CD4-positive, alpha-beta T cell (primary cell): Measurements from ENCODE around the gene TMPRSS9. TPM values are rescaled to one million over a fixed set of nuclear protein-coding genes. Genes with fewer than 3 reads are reported as not detected.

Source experiments
- ATAC-seq: fragments of 200-7000 bp; cut with Tn5 transposase; one replicate; pipeline ENCODE4 v1.10.0; 2022; ENCODE audit warnings: mild to moderate bottlenecking; ENCODE audit not compliant: poor library complexity
- CTCF ChIA-PET: fragments of 350-600 bp; sonication (Branson Sonifier 250); formaldehyde crosslinking; loops from one replicate; lab custom pipeline; 2021; ENCODE audit warnings: antibody characterized with exemption, inconsistent platforms; lab: Charles Lee
- POLR2A ChIA-PET: fragments of 350-600 bp; sonication (Branson Sonifier 250); formaldehyde crosslinking; loops from one replicate; lab custom pipeline; 2021; ENCODE audit warnings: antibody characterized with exemption, inconsistent platforms; lab: Charles Lee
- DNase-seq, 14 experiments: peaks; one replicate each; pipeline ENCODE4 v3.0.0-alpha.2; 2013 to 2020; ENCODE audit warnings: mixed read lengths in 2 of 14
- H3K27ac ChIP-seq, 2 donors: one replicate each; pipeline versions ENCODE4 v1.5.1 to v1.7.0; 2013; ENCODE audit warnings: low read length in 2 of 2, low read depth in 1 of 2, mild to moderate bottlenecking in 1 of 2
- H3K27me3 ChIP-seq, 2 experiments: 1 replicate in 1 of 2; 2 replicates in 1 of 2; pipeline versions ENCODE4 v1.6.1 to v1.7.0; 2013; ENCODE audit warnings: low read length in 2 of 2, control low read depth in 1 of 2, mild to moderate bottlenecking in 1 of 2, moderate library complexity in 1 of 2; ENCODE audit not compliant: insufficient read depth in 2 of 2, control insufficient read depth in 1 of 2
- H3K36me3 ChIP-seq: one replicate; pipeline ENCODE4 v1.6.1; 2013; ENCODE audit warnings: low read length, control low read depth; ENCODE audit not compliant: insufficient read depth
- H3K4me1 ChIP-seq: one replicate; pipeline ENCODE4 v1.6.1; 2013; ENCODE audit warnings: low read length, control low read depth; ENCODE audit not compliant: insufficient read depth
- H3K4me3 ChIP-seq: one replicate; pipeline ENCODE4 v1.5.1; 2013; ENCODE audit warnings: mild to moderate bottlenecking, low read length, moderate library complexity
- H3K9me3 ChIP-seq, 2 experiments: 1 replicate in 1 of 2; 2 replicates in 1 of 2; pipeline versions ENCODE4 v1.6.1 to v1.7.0; 2013; ENCODE audit warnings: low read length in 2 of 2, mild to moderate bottlenecking in 2 of 2, control low read depth in 1 of 2, moderate library complexity in 1 of 2; ENCODE audit not compliant: control insufficient read depth in 1 of 2, insufficient read depth in 1 of 2
- H3K27ac Mint-ChIP-seq: one replicate; pipeline ENCODE4 v1.8.0; 2020; ENCODE audit warnings: mixed read lengths
- H3K27me3 Mint-ChIP-seq: one replicate; pipeline ENCODE4 v1.8.0; 2021; ENCODE audit warnings: mixed read lengths
- H3K36me3 Mint-ChIP-seq: one replicate; pipeline ENCODE4 v1.8.0; 2021; ENCODE audit warnings: low read depth, mixed read lengths
- H3K4me1 Mint-ChIP-seq: one replicate; pipeline ENCODE4 v1.8.0; 2021; ENCODE audit warnings: low read depth, mixed read lengths
- H3K4me3 Mint-ChIP-seq: one replicate; pipeline ENCODE4 v1.8.0; 2020; ENCODE audit warnings: mild to moderate bottlenecking, mixed read lengths
- H3K9me3 Mint-ChIP-seq: one replicate; pipeline ENCODE4 v1.8.0; 2020; ENCODE audit warnings: mixed read lengths
- CTCF ChIP-seq: fragments of 200-600 bp; IDR thresholded peaks from one replicate; pipeline ENCODE4 v1.8.0; 2022; ENCODE audit warnings: antibody characterized with exemption, mild to moderate bottlenecking
- intact Hi-C, 2 experiments: fragments of 100-400 bp; cut with DNase I in 1 of 2; cut with micrococcal nuclease in 1 of 2; formaldehyde crosslinking; loops; one replicate each; pipeline versions ENCODE4 v1.15.1 to v1.9.0; 2023 to 2025; cut with DNase I, micrococcal nuclease
- total RNA-seq, 174 experiments: library from RNA in 2 of 174; stranded (reverse) in 2 of 174; gene quantifications; one replicate each; pipeline ENCODE4 v1.2.3 and lab custom pipeline; 2021 to 2026

The TMPRSS9 gene
- total RNA-seq, 2 experiments from 2014 or later = not detected

GRCh38 chr19:2372076-2372612, 12.1 kb downstream of the TMPRSS9 start:
- H3K36me3 Mint-ChIP-seq = no peaks in the 10 kb centered on the region
- no peaks in the 10 kb centered on the region for H3K27me3 Mint-ChIP-seq
- DNase-seq (no peak), ATAC-seq (no peak)
- Histone ChIP-seq H3K4me3 (no peak overlapping the region), H3K36me3 (no peaks in the 10 kb centered on the region), H3K27ac (no peak overlapping the region), H3K4me1 (peaks cover 4% of the 10 kb centered on the region), H3K9me3 (peaks cover 6 to 27% of the 10 kb centered on the region in 2 experiments), H3K27me3 (no peaks in the 10 kb centered on the region)
- CTCF ChIA-PET = no interaction called here
- intact Hi-C loops = no loop called here
- no peaks in the 10 kb centered on the region for H3K4me1 Mint-ChIP-seq
- TF ChIP-seq CTCF = no peak
- no peak overlapping the region for H3K27ac Mint-ChIP-seq
- POLR2A ChIA-PET = interaction anchor here (0.7 kb wide), 1 partner anchor 716 kb away, joined by 3 read pairs; no protein-coding TSS in a partner anchor
- no peaks in the 10 kb centered on the region for H3K9me3 Mint-ChIP-seq
- H3K4me3 Mint-ChIP-seq = no peak overlapping the region

- H3K4me1 ChIP-seq = no peaks in the 10 kb centered on the region
- ATAC-seq (no peak), DNase-seq (no peak)
- Mint-ChIP-seq H3K36me3 (no peaks in the 10 kb centered on the region), H3K27ac (no peak overlapping the region), H3K9me3 (no peaks in the 10 kb centered on the region), H3K27me3 (no peaks in the 10 kb centered on the region), H3K4me3 (no peak overlapping the region), H3K4me1 (no peaks in the 10 kb centered on the region)
- H3K36me3 ChIP-seq = no peaks in the 10 kb centered on the region
- intact Hi-C loops = no loop called here
- peaks cover 2 to 26% of the 10 kb centered on the region in 2 experiments for H3K9me3 ChIP-seq
- no peak overlapping the region for H3K4me3 ChIP-seq
- no peak overlapping the region for H3K27ac ChIP-seq
- ChIA-PET CTCF (no interaction called here), POLR2A (no interaction called here)
- no peak for TF ChIP-seq CTCF
- no peaks in the 10 kb centered on the region for H3K27me3 ChIP-seq
These were observed 14.7 kb downstream of the TMPRSS9 start for GRCh38 chr19:2374808-2375207.

- intact Hi-C loops = no loop called here
- no peak for DNase-seq
- H3K27me3 Mint-ChIP-seq = no peaks in the 10 kb centered on the region
- H3K9me3 ChIP-seq = peaks cover 0 to 23% of the 10 kb centered on the region in 2 experiments
- H3K4me1 ChIP-seq = no peaks in the 10 kb centered on the region
- H3K9me3 Mint-ChIP-seq = no peaks in the 10 kb centered on the region
- ATAC-seq = no peak
- H3K4me1 Mint-ChIP-seq = no peaks in the 10 kb centered on the region
- no peaks in the 10 kb centered on the region for H3K36me3 ChIP-seq
- H3K27ac ChIP-seq = no peak overlapping the region
- POLR2A ChIA-PET = no interaction called here
- H3K4me3 Mint-ChIP-seq = no peak overlapping the region
- H3K36me3 Mint-ChIP-seq = no peaks in the 10 kb centered on the region
- no peak overlapping the region for H3K4me3 ChIP-seq
- no peak for TF ChIP-seq CTCF
- no peaks in the 10 kb centered on the region for H3K27me3 ChIP-seq
- CTCF ChIA-PET = no interaction called here
- no peak overlapping the region for H3K27ac Mint-ChIP-seq
These were observed 15.5 kb downstream of the TMPRSS9 start for GRCh38 chr19:2375353-2376121.
